Cerebellar cortex (tissue), 1 donor: ENCODE data around the gene ZNFX1.
"Not testable (repeated sequence)": the region's sequence is repeated elsewhere in the genome, so short reads cannot be mapped to it uniquely, and the experiment has no call there.

ENCODE experiments used
- DNase-seq: peaks from one replicate; pipeline ENCODE4 v3.0.0-alpha.2; 2015; ENCODE audit warnings: low spot score

The ZNFX1 gene

DNA sequence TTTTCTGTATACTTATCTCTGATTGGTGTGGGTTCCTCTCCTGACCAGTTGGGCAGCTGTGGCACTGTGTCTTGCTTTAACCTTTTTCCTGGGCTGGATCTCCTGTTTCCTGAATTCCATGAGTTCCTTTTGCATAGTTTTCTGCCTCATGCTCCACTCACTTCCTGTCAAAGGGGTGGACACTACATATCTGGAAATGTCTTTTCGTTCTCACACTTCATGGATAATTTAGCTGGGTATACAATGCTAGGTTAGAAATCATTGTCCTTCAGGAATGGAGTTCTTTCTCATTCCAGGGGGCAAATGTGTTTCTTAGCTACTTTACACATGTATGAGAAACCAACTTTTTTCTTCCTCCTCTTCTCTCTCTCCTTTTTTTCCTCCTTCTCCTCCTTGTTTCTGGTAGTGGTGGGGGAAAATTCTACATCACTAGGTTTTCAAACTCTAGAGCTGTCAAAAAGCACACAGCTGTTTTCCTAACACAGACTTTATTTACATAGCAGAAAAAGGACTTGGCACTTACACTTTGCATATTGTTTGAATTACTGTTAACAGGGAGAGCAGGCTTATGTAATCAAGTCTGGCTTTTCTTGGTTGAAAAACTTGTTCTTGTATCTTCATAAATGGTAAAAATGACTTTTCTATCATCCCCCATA lies 67.6 kb downstream of the ZNFX1 start:
- no peak for DNase-seq

DNA sequence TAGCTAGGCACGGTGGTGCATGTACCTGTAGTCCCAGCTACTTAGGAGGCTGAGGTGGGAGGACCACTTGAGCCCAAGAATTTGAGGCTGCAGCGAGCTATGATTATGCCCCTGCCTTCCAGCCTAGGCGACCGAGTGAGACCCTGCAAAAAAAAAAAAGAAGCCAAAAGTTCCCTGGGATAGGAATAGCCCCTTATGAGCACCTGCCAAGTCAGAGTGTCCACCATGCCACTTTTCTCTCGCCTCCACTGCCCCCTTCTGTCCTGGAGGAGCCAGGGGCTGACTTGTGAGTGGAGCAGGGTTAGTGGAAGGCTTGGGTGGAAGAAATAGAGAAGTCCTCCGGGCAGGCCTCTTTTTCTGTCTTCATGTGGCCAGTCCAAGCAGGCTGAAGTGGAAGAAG lies 70.8 kb downstream of the ZNFX1 start:
- no peak for DNase-seq

DNA sequence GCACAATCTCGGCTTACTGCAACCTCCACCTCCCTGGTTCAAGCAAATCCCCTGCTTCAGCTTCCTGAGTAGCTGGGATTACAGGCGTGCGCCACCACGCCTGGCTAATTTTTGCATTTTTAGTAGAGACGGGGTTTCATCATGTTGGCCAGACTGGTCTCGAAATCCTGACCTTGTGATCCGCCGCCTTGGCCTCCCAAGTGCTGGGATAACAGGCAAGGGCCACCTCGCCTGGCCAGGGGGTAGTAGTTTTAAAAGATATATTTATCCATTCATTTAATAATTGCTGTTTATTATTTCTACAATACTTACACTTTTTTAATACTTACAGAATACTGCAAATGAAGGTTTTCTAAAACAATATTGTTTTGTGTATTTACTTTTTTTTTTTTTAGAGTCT lies 74.1 kb downstream of the ZNFX1 start:
- DNase-seq: no peak

DNA sequence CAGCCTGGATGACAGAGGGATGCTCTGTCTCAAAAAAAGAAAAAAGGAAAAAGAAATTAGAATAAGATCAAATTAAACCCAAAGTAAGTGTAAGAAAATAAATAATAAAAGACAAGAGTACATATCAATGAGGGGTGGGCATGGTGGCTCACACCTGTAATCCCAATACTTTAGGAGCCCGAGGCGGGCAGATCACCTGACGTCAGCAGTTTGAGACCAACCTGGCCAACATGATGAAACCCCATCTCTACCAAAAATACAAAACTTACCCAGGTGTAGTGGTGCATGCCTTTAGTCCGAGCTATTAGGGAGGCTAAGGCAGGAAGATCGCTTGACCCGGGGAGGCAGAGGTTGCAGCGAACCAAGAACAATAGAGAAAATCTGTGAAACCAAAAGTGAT lies 74.8 kb downstream of the ZNFX1 start:
- no peak for DNase-seq

DNA sequence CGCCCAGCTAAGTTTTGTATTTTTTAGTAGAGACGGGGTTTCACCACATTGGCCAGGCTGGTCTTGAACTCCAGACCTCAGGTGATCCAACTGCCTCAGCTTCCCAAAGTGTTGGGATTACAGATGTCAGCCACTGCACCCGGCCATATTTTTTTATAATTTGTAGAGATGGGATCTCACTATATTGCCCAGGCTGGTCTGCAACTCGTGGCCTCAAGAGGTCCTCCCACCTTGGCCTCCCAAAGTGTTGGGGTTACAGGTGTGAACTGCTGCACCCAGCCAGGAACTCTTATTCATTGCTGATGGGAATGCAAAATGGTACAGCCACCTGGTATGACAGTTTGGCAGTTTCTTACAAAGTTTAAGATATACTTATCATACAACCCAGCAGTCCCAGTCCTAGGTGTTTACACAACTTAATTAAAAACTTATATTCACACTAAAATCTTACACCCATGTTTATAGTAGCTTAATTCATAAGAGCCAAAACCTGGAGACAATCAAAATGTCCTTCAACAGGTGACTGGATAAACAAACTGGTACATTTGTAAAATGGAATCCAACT lies 78.0 kb downstream of the ZNFX1 start:
- no peak for DNase-seq

DNA sequence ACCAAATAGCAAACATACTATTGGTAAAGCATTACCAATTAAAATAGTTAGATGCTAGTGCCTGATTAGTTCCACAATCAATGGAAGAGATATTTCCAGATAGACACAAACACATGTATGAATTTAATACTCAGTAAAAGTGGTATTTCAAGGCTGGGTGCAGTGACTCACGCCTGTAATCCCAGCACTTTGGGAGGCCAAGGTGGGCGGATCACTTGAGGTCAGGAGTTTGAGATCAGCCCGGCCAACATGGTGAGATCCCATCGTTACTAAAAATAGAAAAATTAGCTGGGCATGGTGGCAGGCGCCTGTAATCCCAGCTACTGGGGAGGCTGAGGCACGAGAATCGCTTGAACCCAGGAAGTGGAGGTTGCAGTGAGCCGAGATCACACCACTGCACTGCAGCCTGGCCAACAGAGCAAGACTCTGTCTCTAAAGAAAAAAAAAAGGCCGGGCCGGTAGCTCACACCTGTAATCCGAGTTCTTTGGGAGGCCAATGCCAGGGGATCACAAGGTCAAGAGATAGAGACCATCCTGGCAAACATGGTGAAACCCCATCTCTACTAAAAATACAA lies 84.8 kb downstream of the ZNFX1 start:
- DNase-seq: not testable (repeated sequence)
